NT2/D1 (cell line): ENCODE data around the gene SDC1.

ENCODE experiments used
- DNase-seq: peaks from one replicate; pipeline ENCODE4 v3.0.0-alpha.2; 2011; ENCODE audit warnings: low read depth, low spot score
- H3K27me3 ChIP-seq: 2 replicates; pipeline ENCODE4 v1.6.0; 2011; ENCODE audit warnings: mild to moderate bottlenecking; ENCODE audit not compliant: insufficient read length, insufficient read depth
- H3K36me3 ChIP-seq: 2 replicates; pipeline ENCODE4 v1.6.1; 2011; ENCODE audit warnings: mild to moderate bottlenecking, low read length, mixed read lengths; ENCODE audit not compliant: insufficient read depth, insufficient read length
- H3K4me1 ChIP-seq: 2 replicates; pipeline ENCODE4 v1.5.1; 2011; ENCODE audit not compliant: insufficient read depth, insufficient read length
- H3K4me3 ChIP-seq: 2 replicates; pipeline ENCODE4 v1.5.1; 2011; ENCODE audit warnings: low read depth; ENCODE audit not compliant: insufficient read length
- H3K9ac ChIP-seq: 2 replicates; pipeline ENCODE4 v1.6.0; 2011; ENCODE audit warnings: low read depth; ENCODE audit not compliant: insufficient read length
- H3K9me3 ChIP-seq: 2 replicates; pipeline ENCODE4 v1.5.1; 2011; ENCODE audit warnings: mild to moderate bottlenecking, low read length; ENCODE audit not compliant: insufficient read depth
- SUZ12 ChIP-seq: IDR thresholded peaks from 2 replicates; pipeline ENCODE4 v1.6.1; 2011; ENCODE audit not compliant: insufficient read length, insufficient read depth; ENCODE audit errors: extremely low read depth
- YY1 ChIP-seq: IDR thresholded peaks from 2 replicates; pipeline ENCODE4 v1.6.1; 2011; ENCODE audit not compliant: insufficient read length, insufficient read depth
- ZNF274 ChIP-seq: IDR thresholded peaks from 2 replicates; pipeline ENCODE4 v1.6.1; 2011; ENCODE audit warnings: mild to moderate bottlenecking, low read depth, low read length

The SDC1 gene

DNA sequence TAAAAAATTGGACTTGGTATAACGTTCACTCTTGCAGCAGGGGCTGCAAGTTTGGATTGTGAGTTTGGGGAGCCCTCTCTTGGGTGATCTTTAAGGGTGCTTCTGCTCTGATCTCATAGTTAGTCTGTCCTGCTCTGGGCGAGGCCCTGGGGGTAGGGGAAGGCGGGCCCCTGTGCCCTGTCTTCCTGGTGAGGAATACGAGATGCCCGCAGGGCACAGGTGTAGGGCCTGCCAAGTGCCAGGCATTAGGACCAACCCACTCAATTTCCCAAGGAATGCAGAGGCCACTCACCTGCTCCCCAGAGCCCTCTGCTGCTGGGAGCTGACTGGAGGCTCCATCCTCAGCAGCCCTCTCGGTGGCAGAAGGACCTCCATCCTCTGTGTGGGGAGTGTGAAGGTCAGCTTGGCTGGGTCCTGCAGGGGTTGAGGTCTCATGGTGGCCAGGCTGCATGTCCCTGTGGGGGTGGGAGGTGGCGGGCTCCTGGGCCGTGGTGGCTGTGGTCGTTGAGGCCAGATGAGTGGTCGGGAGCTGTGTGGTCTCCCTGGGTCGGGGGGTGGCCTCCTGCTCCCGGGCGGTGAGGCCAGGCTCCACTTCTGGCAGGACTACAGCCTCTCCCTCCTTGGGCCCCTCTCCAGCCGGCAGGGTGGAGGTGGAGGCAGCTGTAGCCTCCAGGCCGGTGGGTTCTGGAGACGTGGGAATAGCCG lies 21.3 kb downstream of the SDC1 start:
- DNase-seq: no peak
- Histone ChIP-seq H3K9me3 (peaks cover 12% of the 10 kb centered on the region; the same call in 1 of the 2 replicates), H3K27me3 (no peaks in the 10 kb centered on the region), H3K9ac (no peak overlapping the region), H3K4me3 (no peak overlapping the region), H3K4me1 (peaks cover 13% of the 10 kb centered on the region), H3K36me3 (peaks cover 40% of the 10 kb centered on the region)
- no peak for TF ChIP-seq YY1
- no peak for TF ChIP-seq SUZ12
- TF ChIP-seq ZNF274: no peak

DNA sequence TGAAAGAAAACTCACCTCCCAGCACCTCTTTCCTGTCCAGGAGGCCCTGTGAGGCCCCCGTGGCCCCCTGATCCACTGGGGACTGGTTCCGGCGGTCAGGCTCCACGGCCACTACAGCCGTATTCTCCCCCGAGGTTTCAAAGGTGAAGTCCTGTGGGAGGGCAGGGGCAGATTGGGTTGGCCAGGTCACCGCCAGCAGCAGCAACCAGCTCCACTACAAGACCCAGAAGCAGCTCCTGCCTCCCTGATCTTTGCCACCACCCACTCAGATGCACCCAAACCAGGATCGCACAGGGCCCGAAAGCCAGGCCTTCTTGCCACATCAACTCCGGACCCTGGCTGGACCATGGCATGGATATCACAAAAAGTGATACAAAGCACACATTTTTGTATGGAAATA lies 21.9 kb downstream of the SDC1 start:
- DNase-seq: no peak
- TF ChIP-seq SUZ12 (no peak), YY1 (no peak), ZNF274 (no peak)
- Histone ChIP-seq H3K4me3 (no peak overlapping the region), H3K27me3 (no peaks in the 10 kb centered on the region), H3K9ac (no peak overlapping the region), H3K4me1 (peaks cover 10% of the 10 kb centered on the region), H3K36me3 (peaks cover 40% of the 10 kb centered on the region), H3K9me3 (peaks cover 12% of the 10 kb centered on the region; the same call in 1 of the 2 replicates)

DNA sequence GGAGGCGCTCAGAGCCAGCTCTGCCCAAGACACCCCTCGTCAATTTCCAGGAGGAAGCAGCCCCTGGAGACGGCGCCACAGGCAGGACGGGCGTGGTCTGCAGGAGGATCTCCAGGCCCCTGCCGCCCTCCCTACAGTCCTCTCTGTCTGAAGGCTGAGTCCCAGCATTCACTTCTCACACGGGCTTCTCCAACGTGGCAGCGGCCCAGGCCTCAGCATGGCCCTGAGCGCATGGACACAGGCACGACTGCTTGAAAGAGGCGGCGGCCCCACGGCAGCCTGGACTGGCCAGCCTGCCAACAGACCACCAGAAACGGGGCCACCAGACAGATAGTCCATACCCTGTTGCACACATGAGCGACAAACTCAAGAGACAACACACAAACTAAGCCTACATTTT lies 23.3 kb downstream of the SDC1 start:
- Histone ChIP-seq H3K9me3 (peaks cover 12% of the 10 kb centered on the region; the same call in 1 of the 2 replicates), H3K36me3 (peaks cover 40% of the 10 kb centered on the region), H3K9ac (no peak overlapping the region), H3K27me3 (no peaks in the 10 kb centered on the region), H3K4me3 (no peak overlapping the region), H3K4me1 (peaks cover 6% of the 10 kb centered on the region)
- no peak for TF ChIP-seq ZNF274
- no peak for TF ChIP-seq YY1
- no peak for TF ChIP-seq SUZ12
- no peak for DNase-seq

DNA sequence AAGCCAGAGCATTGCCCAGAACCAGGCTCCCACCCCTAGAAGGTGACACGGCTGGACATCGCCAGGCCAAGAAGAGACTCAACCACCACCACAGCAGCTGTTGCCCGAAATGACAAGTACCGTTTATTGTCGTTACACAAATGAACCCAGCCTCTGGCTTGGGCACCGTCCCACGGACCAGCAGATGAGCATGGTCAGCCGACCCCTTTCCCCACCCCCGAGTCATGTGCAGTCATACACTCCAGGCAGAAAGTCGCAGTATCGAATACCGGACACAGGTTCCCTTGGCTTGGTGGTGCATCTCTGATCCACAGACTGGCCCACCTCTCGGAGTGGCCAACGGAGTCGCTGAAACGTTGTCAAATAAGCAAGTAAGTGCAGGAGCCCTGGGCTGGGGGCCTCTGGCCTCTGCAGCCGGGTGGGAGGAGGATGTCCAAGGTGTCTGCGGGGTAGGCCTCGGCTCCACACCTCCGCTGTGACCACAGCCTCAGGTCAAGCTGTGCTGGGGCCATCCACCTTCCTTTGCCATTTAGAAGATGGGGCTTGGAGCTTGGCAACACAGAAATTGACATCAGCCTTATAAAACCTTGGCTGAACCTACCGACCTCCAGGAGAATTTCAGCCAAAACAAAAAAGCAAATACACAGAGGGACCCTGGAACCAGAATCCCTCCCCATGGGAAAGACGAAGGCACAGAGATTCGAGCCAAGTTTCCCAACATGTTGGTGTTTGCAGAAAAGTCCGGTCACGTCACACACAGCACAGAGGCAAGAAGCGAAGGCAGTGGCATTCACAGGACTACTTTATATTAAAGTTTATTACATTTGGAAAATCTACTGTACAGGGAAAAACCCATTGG lies 24.0 kb downstream of the SDC1 start:
- Histone ChIP-seq H3K36me3 (peaks cover 40% of the 10 kb centered on the region), H3K4me1 (peaks cover 8% of the 10 kb centered on the region), H3K9ac (no peak overlapping the region), H3K4me3 (no peak overlapping the region), H3K27me3 (no peaks in the 10 kb centered on the region), H3K9me3 (peaks cover 12% of the 10 kb centered on the region; the same call in 1 of the 2 replicates)
- no peak for DNase-seq
- no peak for TF ChIP-seq YY1
- TF ChIP-seq ZNF274: no peak
- TF ChIP-seq SUZ12: no peak

DNA sequence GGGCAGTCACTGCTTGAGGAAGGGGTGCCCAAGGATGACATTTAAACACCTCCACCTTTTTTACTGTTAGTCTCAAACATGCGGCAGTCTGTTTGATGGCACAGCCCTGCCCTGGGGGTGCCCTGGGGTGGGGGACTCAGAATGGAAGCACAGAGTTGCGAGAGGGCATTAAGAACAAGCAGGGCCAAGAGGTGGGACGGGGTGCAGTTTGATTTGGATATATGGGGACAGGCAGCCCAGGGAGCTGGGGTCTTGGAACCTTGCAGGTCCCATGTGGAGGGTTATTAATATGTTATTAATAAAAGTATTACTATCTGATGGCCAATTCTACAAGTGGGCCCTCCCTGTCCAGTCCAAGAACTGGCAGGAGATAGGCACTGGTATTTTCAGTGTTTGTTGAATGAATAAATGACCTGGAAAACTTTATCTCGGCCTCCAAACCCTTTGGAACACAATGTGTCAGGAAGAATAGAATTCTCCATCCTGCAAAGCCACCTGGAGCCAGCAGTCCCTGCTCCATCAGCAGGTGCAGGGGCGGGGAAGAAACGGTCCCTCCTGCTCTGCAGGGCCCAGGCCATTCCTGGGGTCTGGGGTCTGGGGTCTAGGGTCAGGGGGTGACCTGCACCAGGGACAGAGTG lies 25.2 kb downstream of the SDC1 start:
- Histone ChIP-seq H3K36me3 (peaks cover 34% of the 10 kb centered on the region), H3K4me1 (peaks cover 8% of the 10 kb centered on the region), H3K9me3 (peaks cover 12% of the 10 kb centered on the region; the same call in 1 of the 2 replicates), H3K4me3 (no peak overlapping the region), H3K27me3 (no peaks in the 10 kb centered on the region), H3K9ac (no peak overlapping the region)
- DNase-seq: no peak
- TF ChIP-seq SUZ12 (no peak), ZNF274 (no peak), YY1 (no peak)

DNA sequence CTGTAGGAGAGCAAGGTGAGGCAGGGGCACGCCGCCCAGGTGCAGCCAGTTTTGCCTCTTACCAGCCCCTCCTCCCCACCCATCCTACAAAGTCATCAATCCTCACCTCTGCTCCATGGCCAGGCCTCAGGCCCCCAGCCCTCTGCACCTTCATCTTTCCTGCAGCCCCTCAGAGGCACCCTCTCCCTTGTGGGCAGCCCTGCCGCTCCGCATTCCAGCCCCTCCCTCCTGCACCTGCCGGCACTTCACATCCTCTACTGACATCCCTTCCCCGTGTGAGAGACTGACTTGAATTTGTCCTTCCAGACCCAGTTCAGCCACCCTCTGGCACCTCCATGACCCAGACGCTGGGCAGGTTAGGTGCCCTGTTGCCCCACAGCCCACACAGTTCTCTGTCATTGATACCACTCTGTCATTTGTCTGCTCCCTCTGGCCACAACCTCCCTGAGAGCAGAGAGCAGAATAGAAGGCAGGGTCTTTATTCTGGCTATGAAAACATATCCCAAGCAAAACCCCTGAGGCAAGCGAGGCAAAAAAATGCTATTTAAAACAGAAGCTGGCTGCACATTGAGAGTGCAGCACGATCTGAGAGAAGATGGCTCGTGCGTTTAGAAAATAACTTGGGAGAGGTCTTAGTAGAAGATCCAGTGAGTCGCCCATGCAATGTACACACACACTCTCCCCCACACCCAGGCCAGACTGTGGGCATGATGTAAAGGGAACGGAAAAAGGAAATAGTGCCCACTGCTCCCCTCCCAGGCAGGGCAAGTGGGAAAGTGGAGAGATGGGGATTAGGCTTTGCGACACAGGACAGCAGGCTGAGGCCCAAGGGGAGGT lies 25.9 kb downstream of the SDC1 start:
- Histone ChIP-seq H3K4me3 (no peak overlapping the region), H3K9me3 (peaks cover 12% of the 10 kb centered on the region; the same call in 1 of the 2 replicates), H3K4me1 (peaks cover 10% of the 10 kb centered on the region), H3K27me3 (no peaks in the 10 kb centered on the region), H3K9ac (no peak overlapping the region), H3K36me3 (peaks cover 31% of the 10 kb centered on the region)
- DNase-seq: no peak
- TF ChIP-seq YY1: no peak
- TF ChIP-seq SUZ12: no peak
- TF ChIP-seq ZNF274: no peak

DNA sequence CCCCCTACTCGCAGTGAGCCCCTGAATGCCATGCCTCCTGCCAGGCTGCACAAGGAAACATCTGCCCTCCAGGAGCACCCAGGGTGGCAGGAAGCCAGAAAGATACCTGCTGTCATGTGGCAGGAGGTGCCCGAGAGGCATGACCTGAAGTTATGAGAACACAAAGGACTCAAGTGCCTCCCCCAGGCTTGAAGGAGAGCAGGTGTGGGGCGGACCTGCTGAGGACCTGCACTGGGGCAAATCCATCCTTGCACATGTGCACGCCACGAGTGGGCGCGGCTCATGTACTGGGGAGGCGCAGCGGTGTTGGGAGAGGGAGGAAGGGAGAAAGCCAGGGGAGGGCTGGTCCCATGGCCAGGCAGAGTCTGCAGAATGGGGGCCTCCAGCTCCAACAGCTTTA lies 26.9 kb downstream of the SDC1 start:
- no peak for DNase-seq
- Histone ChIP-seq H3K27me3 (no peaks in the 10 kb centered on the region), H3K4me3 (no peak overlapping the region), H3K4me1 (peaks cover 10% of the 10 kb centered on the region), H3K36me3 (peaks cover 21% of the 10 kb centered on the region), H3K9ac (no peak overlapping the region), H3K9me3 (peaks cover 12% of the 10 kb centered on the region; the same call in 1 of the 2 replicates)
- TF ChIP-seq YY1: no peak
- TF ChIP-seq SUZ12: no peak
- no peak for TF ChIP-seq ZNF274
